Esophagus squamous epithelium (tissue), 5 donors: Measurements from ENCODE around the gene SPR. TPM values are rescaled to one million over a fixed set of nuclear protein-coding genes. Genes with fewer than 3 reads are reported as not detected.

Experiments
- DNase-seq: peaks from one replicate; lab custom pipeline; 2025; lab: John Stamatoyannopoulos, UW
- H3K27ac ChIP-seq, 4 donors: fragments of 200-600 bp; sonication (generic); one replicate each; pipeline ENCODE4 v1.5.1; 2016 to 2019; ENCODE audit warnings: mild to moderate bottlenecking in 1 of 4
- H3K27me3 ChIP-seq, 4 donors: fragments of 200-600 bp; sonication (generic); 1 replicate in 3 of 4; 2 replicates in 1 of 4; pipeline versions ENCODE4 v1.5.1 to v1.6.0; 2017 to 2021; ENCODE audit warnings: antibody characterized with exemption in 1 of 4
- H3K36me3 ChIP-seq, 3 donors: fragments of 200-600 bp; sonication (generic); one replicate each; pipeline ENCODE4 v1.5.1; 2016 to 2019
- H3K4me1 ChIP-seq, 3 donors: fragments of 200-600 bp; sonication (generic); one replicate each; pipeline ENCODE4 v1.5.1; 2017 to 2019
- H3K4me3 ChIP-seq, 4 donors: fragments of 200-600 bp; sonication (generic); 1 replicate in 3 of 4; 2 replicates in 1 of 4; pipeline ENCODE4 v1.5.1; 2016 to 2019; ENCODE audit warnings: mild to moderate bottlenecking in 2 of 4, moderate library complexity in 1 of 4
- H3K9me3 ChIP-seq, 3 donors: fragments of 200-600 bp; sonication (generic); one replicate each; pipeline ENCODE4 v1.5.1; 2016 to 2019
- POLR2A ChIP-seq, 4 donors: fragments of 450-650 bp; IDR thresholded peaks; one replicate each; pipeline ENCODE4 v1.6.1; 2017; ENCODE audit warnings: antibody characterized with exemption in 4 of 4, mild to moderate bottlenecking in 4 of 4, moderate library complexity in 3 of 4
- WGBS, 2 donors: methylation state at CpG; one replicate each; pipeline ENCODE4 v1.1.5; 2018; 5-methylcytosine and 5-hydroxymethylcytosine counted together
- intact Hi-C: fragments of 100-400 bp; cut with DNase I; formaldehyde crosslinking; loops from one replicate; pipeline ENCODE4 v1.15.0; 2022
- total RNA-seq, 4 donors: library from RNA; depleted of rRNA; stranded (reverse); fragments of >200 nt; gene quantifications; one replicate each; pipeline ENCODE4 v1.1.0, GENCODE V29; 2016
- TF ChIP-seq, protein P1 (sequence below), 6 experiments: fragments of 450-650 bp in 4 of 6; fragments of 200-600 bp in 2 of 6; sonication (generic) in 2 of 6; IDR thresholded peaks; one replicate each; pipeline ENCODE4 v1.5.1; 2016 to 2019; ENCODE audit warnings: antibody characterized with exemption in 6 of 6, mild to moderate bottlenecking in 4 of 6, moderate library complexity in 4 of 6
- donor health status: DM: yes; HTN: yes; CAD: no.

Gene SPR
- total RNA-seq, 4 donors from 2014 or later, result 16.6 to 30.9 (median 22.8) TPM

DNA sequence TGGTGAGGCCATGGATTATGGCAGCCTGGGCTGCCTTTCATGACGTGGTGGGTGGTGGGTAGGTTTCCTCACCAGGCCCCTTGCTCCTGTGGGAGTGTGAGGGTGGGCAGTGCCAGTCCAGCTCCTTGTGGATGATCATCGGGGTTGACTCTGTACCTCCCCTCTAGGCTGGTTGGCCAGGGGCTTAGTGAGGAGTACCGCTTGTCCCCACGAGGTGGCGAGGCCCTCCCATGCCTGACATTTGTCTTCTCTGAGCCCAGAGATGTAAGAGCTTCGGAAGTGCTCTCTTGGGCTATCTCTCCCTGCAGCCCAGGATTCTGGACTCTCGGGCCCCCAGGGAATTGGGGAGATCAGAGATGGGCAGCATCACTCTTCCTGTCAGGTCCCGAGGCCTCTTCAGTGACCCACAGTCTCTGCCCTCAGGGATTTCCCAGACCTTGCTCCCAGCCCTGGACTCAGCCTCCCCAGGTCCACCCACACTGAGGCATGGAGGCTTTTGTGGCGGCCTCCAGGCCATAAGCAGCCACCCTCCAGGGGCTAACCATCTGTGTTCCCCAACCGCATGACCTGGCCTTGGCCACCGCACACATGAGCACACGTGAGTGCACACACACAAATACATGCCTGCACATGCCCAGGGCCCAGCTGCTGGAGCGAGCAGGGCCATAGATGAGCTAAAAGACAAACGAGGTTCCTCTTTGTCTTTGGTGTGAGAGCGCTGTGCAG is 6.5 kb downstream of the SPR start:
- TF ChIP-seq, protein P1, sequence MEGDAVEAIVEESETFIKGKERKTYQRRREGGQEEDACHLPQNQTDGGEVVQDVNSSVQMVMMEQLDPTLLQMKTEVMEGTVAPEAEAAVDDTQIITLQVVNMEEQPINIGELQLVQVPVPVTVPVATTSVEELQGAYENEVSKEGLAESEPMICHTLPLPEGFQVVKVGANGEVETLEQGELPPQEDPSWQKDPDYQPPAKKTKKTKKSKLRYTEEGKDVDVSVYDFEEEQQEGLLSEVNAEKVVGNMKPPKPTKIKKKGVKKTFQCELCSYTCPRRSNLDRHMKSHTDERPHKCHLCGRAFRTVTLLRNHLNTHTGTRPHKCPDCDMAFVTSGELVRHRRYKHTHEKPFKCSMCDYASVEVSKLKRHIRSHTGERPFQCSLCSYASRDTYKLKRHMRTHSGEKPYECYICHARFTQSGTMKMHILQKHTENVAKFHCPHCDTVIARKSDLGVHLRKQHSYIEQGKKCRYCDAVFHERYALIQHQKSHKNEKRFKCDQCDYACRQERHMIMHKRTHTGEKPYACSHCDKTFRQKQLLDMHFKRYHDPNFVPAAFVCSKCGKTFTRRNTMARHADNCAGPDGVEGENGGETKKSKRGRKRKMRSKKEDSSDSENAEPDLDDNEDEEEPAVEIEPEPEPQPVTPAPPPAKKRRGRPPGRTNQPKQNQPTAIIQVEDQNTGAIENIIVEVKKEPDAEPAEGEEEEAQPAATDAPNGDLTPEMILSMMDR (IDR thresholded peaks at IDR 0.05), result peak in 5 of 6 experiments; percentile 34 to 74 (median 44)
- TF ChIP-seq POLR2A (IDR thresholded peaks at IDR 0.05), result no peak
- H3K27ac ChIP-seq, result no peak overlapping the region
- H3K4me3 ChIP-seq, result no peak overlapping the region
- H3K4me1 ChIP-seq, result peaks cover 2 to 34% (median 12%) of the 10 kb centered on the region in 3 donors
- no peaks in the 10 kb centered on the region for H3K9me3 ChIP-seq
- peaks cover 0 to 32% (median 6%) of the 10 kb centered on the region in 3 donors for H3K36me3 ChIP-seq
- H3K27me3 ChIP-seq, result peaks cover 0 to 51% (median 0%) of the 10 kb centered on the region in 4 donors
- 43% methylated on average over 4 of the region's 15 CpGs; no CpG with 5 or more reads in 1 of the 2 donors for WGBS, 2 donors
- no peak for DNase-seq
- intact Hi-C loops, result loop anchor here (10.0 kb wide), 1 partner anchor 281 kb away; no protein-coding TSS in a partner anchor

DNA sequence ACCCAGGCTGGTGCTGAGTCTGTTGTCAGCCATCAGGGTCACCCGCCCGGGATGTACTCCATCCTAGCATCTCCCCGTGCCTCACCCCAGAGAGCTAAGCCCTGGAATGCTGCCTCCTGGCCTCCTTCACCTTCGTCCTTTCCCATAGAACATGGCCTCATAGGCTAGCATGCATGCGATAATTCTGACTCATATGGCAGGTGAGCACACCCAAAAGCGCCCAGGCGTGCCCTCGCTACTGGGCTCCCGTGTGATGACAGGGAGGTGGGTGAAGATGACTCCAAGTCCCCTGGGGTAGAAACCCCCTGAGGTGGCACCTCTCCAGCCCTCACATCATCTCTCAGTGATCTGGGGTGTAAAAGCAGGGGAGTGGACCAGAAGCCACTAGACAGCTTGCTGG is 7.3 kb downstream of the SPR start:
- H3K9me3 ChIP-seq, result no peaks in the 10 kb centered on the region
- peaks cover 0 to 31% (median 6%) of the 10 kb centered on the region in 3 donors for H3K36me3 ChIP-seq
- H3K4me1 ChIP-seq, result peaks cover 0 to 29% (median 9%) of the 10 kb centered on the region in 3 donors
- 40 to 45% methylated on average over 1 to 4 of the region's 9 CpGs for WGBS, 2 donors
- no peak overlapping the region for H3K27ac ChIP-seq
- peaks cover 0 to 58% (median 0%) of the 10 kb centered on the region in 4 donors for H3K27me3 ChIP-seq
- no peak for DNase-seq
- no peak overlapping the region for H3K4me3 ChIP-seq
- TF ChIP-seq, protein P1 (IDR thresholded peaks at IDR 0.05), result no peak
- no peak for TF ChIP-seq POLR2A (IDR thresholded peaks at IDR 0.05)
- intact Hi-C loops, result loop anchor here (10.0 kb wide), 1 partner anchor 280 kb away; no protein-coding TSS in a partner anchor

DNA sequence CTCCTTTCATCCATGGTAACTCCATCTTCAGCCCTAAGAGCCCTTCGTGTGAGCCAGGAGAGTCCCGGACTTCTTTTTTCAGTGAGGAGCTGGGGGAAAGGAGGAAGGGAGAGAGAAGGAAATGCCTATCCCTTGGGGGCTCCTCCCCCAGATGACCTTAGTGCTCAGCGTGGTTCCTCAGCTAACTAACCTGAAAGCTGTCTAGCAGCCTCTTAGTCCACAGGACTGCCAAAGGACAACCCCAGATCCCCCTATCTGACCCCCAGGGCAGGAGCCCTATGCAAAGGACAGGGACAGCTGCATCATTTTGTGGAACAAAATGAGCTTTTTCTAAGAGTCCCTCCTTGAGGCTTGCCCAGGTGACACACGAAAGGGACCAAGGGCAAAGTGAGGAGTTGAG is 7.9 kb downstream of the SPR start:
- 15 to 38% methylated on average over 2 to 4 of the region's 4 CpGs for WGBS, 2 donors
- Histone ChIP-seq H3K27ac (no peak overlapping the region), H3K4me3 (no peak overlapping the region), H3K9me3 (no peaks in the 10 kb centered on the region), H3K27me3 (peaks cover 0 to 64% (median 0%) of the 10 kb centered on the region in 4 donors), H3K4me1 (peaks cover 0 to 29% (median 9%) of the 10 kb centered on the region in 3 donors), H3K36me3 (peaks cover 0 to 25% (median 6%) of the 10 kb centered on the region in 3 donors)
- DNase-seq, result no peak
- no peak for TF ChIP-seq POLR2A (IDR thresholded peaks at IDR 0.05)
- TF ChIP-seq, protein P1 (IDR thresholded peaks at IDR 0.05), result no peak
- intact Hi-C loops, result loop anchor here (10.0 kb wide), 1 partner anchor 280 kb away; no protein-coding TSS in a partner anchor

DNA sequence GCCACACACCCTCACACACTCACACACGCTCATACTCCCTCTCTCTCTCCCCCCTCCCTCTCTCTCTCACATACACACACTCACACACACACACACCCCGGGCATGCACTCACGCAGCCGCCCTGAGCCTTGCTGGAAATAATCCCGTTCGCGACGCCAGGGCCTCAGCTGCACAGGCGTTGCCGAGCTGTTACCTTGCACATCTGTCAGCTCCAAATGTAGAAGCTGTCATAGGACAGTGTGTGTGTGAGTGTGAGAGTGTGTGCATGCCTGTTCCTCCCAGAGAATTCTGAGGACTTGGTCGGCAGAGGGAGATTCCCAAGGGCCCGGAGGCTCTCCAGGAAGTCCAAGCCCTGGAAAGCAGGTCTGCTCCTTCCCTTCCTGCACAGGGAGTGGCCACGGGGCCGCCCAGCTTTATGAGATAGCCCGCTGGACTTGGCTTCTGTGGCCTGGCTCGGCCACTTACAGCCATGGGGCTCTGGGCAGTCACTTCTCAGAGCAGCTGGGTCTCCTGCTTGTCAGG is 8.6 kb downstream of the SPR start:
- peak overlapping the region in 2 of 4 donors; percentile 5 to 42 for H3K4me3 ChIP-seq

More for the DNA sequence above, 8.6 kb downstream of the SPR start:
- WGBS, 2 donors, result 0 to 9% methylated on average over 10 to 11 of the region's 16 CpGs
- intact Hi-C loops, result loop anchor here (10.0 kb wide), 1 partner anchor 279 kb away; no protein-coding TSS in a partner anchor
- Histone ChIP-seq H3K27me3 (peaks cover 0 to 71% (median 0%) of the 10 kb centered on the region in 4 donors), H3K9me3 (no peaks in the 10 kb centered on the region), H3K27ac (no peak overlapping the region), H3K36me3 (peaks cover 0 to 18% (median 6%) of the 10 kb centered on the region in 3 donors), H3K4me1 (peaks cover 0 to 29% (median 9%) of the 10 kb centered on the region in 3 donors)
- no peak for TF ChIP-seq POLR2A (IDR thresholded peaks at IDR 0.05)
- TF ChIP-seq, protein P1 (IDR thresholded peaks at IDR 0.05), result no peak
- DNase-seq, result no peak
